ENCODE data around the gene MEF2C.

Gene MEF2C

GRCh38 chr5:88674356-88675167 is 208.4 kb downstream of the MEF2C start:
- no peak for DNase-seq (ENCODE audit: low read depth in 2 of 2)

- DNase-seq (ENCODE audit: low read depth in 2 of 2): no peak
Measured at GRCh38 chr5:88673253-88674105, 209.5 kb downstream of the MEF2C start.

- DNase-seq (ENCODE audit: low read depth in 2 of 2): no peak
Measured at GRCh38 chr5:88672644-88673252, 210.2 kb downstream of the MEF2C start.

- no peak for DNase-seq (ENCODE audit: low read depth in 2 of 2)
Measured at GRCh38 chr5:88671505-88672499, 211.2 kb downstream of the MEF2C start.

GRCh38 chr5:88671106-88671504 is 211.9 kb downstream of the MEF2C start:
- DNase-seq (ENCODE audit: low read depth in 2 of 2): no peak

DNA sequence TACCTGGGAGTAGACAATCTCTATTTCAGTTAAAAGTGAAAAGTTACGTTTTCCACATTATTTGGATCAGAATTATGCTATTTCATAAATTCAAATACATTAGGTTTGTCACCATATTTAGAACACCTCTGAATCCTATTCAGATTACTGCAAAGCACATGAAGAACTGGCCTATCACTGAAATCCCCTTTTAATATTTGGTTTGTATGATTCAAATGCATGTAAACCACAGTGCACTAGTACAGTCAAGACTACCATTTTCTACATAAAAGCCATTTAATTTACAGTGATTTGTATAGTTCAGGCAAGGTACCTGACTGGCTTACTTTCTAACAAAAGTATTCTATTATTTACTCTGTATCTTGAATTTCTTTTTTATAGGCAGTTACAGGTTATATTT is 212.5 kb downstream of the MEF2C start:
- no peak for DNase-seq (ENCODE audit: low read depth in 2 of 2)

DNA sequence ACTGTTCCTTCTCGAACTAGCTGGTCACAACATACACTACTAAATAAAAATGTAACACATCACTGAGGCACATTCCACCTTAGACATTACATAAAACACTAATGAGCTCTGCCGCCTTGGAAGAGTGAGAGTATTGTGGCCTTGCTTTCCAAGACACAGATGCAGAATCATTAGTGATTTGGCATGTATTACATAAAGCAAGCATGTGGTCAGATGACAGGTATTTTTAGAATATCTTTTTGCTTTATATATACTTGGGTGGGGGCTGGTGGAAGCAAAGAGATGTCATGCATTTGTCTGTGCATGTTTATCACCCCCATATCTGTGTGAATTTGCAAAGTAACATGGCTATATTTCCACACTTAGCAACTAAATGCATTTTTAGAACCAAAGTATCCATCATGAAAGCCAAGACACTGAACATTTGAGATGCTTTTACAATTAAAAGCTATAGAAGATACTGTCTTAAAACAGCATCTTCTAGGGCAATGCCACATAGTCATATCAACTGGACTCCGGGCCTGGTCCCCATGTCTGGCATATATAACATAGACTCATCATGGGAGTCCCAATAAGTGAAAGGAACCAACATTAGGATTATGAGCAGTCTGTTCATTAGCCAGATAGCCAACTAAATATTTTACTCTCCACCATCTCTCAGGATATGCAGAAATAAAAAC is 213.5 kb downstream of the MEF2C start:
- no peak for DNase-seq (ENCODE audit: low read depth in 2 of 2)

DNA sequence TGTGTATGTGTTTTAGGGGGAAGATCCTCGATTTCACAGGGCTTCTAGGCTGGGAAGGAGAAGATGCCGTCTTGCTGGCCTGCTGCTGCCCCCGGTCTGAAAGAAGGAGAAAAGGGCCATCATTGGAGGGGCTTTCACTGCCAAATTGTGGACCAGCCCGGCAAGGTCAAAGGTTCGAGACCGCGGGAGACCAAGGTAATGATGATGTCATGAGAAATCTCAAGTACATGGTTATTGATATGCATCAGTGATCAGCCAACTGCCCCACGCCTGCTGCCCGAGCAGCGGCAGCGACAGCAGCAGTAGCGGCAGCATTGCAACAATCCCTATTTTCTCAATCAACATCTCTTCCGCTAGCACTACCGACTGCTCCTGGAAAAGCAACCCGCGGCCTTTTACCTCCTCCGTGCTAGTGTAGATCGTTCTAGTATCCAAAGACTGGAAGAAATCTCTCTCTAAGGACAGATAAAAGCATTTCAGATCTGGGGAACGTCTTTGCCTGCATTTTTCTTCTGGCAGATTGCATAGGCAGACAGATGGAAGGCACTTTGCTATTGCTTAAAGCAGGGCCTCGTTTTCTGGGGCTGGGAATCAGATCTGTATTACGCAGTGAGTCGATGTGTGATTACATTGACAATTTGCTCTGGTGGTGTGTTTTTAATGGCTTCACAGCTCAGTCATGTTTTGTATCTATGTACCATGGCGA is 215.3 kb downstream of the MEF2C start:
- DNase-seq (ENCODE audit: low read depth in 2 of 2): no peak

Data from stimulated activated CD4-positive, alpha-beta T cell treated with anti-CD3 and anti-CD28 coated beads, Interleukin-15, amount 100 ng/mL, for 48 hours (primary cell).